C4-2B (cell line): ENCODE data around the gene HRCT1.

ENCODE experiments used
- ZFX ChIP-seq: fragments of 450-650 bp; IDR thresholded peaks from 2 replicates; pipeline ENCODE4 v1.6.1; 2017
- TF ChIP-seq, protein P1 (sequence below): fragments of 450-650 bp; conservative IDR thresholded peaks from 2 replicates; pipeline ENCODE4 v1.5.1; 2017; ENCODE audit warnings: mild to moderate bottlenecking

DNA sequence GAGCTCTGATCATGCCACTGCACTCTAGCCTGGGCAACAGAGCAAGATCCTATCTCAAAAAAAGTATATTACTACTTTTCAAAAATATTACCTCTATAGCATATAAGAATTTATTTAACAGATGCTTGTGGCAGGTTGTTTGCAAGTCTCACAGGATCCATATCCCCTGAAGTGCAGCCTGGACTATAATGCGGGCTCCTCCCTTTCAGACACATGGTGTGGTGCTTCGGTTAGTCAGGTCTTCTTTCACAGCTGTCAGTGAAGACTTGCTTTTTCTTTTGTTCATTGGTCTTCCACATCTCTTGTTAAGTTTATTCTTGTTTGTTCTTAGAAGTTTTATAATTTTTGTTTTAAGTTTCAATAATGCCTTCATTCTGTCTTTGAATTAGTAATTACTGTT is 9.4 kb upstream of the HRCT1 start:
- TF ChIP-seq, protein P1, sequence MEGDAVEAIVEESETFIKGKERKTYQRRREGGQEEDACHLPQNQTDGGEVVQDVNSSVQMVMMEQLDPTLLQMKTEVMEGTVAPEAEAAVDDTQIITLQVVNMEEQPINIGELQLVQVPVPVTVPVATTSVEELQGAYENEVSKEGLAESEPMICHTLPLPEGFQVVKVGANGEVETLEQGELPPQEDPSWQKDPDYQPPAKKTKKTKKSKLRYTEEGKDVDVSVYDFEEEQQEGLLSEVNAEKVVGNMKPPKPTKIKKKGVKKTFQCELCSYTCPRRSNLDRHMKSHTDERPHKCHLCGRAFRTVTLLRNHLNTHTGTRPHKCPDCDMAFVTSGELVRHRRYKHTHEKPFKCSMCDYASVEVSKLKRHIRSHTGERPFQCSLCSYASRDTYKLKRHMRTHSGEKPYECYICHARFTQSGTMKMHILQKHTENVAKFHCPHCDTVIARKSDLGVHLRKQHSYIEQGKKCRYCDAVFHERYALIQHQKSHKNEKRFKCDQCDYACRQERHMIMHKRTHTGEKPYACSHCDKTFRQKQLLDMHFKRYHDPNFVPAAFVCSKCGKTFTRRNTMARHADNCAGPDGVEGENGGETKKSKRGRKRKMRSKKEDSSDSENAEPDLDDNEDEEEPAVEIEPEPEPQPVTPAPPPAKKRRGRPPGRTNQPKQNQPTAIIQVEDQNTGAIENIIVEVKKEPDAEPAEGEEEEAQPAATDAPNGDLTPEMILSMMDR = no peak
- TF ChIP-seq ZFX = no peak
